Activated T-helper 2 cell treated with anti-CD3 and anti-CD28 coated beads, Interferon-gamma antibody, Interleukin-2, Interleukin-4, amounts not matched to agents 10 μg/mL and 5 μg/mL and 100 μg/mL, durations not matched to agents 14 hours and 24 hours and 36 hours (primary cell): ENCODE results near the gene METRN. TPM values are rescaled to one million over a fixed set of nuclear protein-coding genes. Genes with fewer than 3 reads are reported as not detected.
A peak's percentile ranks its signal among the peaks of the same experiment; 100 is the strongest.
"Not testable (repeated sequence)": the region's sequence is repeated elsewhere in the genome, so short reads cannot be mapped to it uniquely, and the experiment has no call there.

Source experiments
- DNase-seq: peaks from one replicate; pipeline ENCODE4 v3.0.0; 2021; ENCODE audit warnings: low spot score
- H3K27ac Mint-ChIP-seq: one replicate; pipeline ENCODE4 v1.8.0; 2021; ENCODE audit warnings: mixed read lengths
- H3K27me3 Mint-ChIP-seq: one replicate; pipeline ENCODE4 v1.8.0; 2021; ENCODE audit warnings: low read depth, mixed read lengths
- H3K36me3 Mint-ChIP-seq: one replicate; pipeline ENCODE4 v1.8.0; 2021; ENCODE audit warnings: low read depth, mixed read lengths
- H3K4me1 Mint-ChIP-seq: one replicate; pipeline ENCODE4 v1.8.0; 2021; ENCODE audit warnings: low read depth, mixed read lengths
- H3K4me3 Mint-ChIP-seq: one replicate; pipeline ENCODE4 v1.8.0; 2021; ENCODE audit warnings: low read depth, mild to moderate bottlenecking, moderate library complexity, mixed read lengths
- H3K9me3 Mint-ChIP-seq: one replicate; pipeline ENCODE4 v1.8.0; 2021; ENCODE audit warnings: mixed read lengths
- intact Hi-C: fragments of 100-400 bp; cut with micrococcal nuclease; formaldehyde crosslinking; loops from one replicate; pipeline ENCODE4 v1.15.1; 2023
- total RNA-seq: library from RNA; stranded (reverse); gene quantifications from 2 replicates; pipeline ENCODE4 v1.2.3, GENCODE V29; 2022

Gene METRN
- total RNA-seq, 1 donor from 2014 or later, result 30.0 TPM

- Mint-ChIP-seq H3K27me3 (peaks cover 15% of the 10 kb centered on the region), H3K4me3 (peak overlapping the region; percentile 91), H3K27ac (peak overlapping the region; percentile 70), H3K4me1 (peaks cover 13% of the 10 kb centered on the region)
- DNase-seq, H3K36me3 Mint-ChIP-seq, intact Hi-C loops, H3K9me3 Mint-ChIP-seq: not testable (repeated sequence)
Observed at GRCh38 chr16:691242-691641, 23.7 kb upstream of the METRN start.

- H3K4me1 Mint-ChIP-seq, result peaks cover 13% of the 10 kb centered on the region
- peaks cover 6% of the 10 kb centered on the region for H3K36me3 Mint-ChIP-seq
- no peak overlapping the region for H3K27ac Mint-ChIP-seq
- H3K4me3 Mint-ChIP-seq, result peak overlapping the region; percentile 47
- H3K9me3 Mint-ChIP-seq, result no peaks in the 10 kb centered on the region
- no peak for DNase-seq
- peaks cover 15% of the 10 kb centered on the region for H3K27me3 Mint-ChIP-seq
- intact Hi-C loops, result no loop called here
Observed at GRCh38 chr16:692356-693108, 22.4 kb upstream of the METRN start.

GRCh38 chr16:693364-693763 is 21.6 kb upstream of the METRN start:
- DNase-seq, result no peak
- Mint-ChIP-seq H3K27me3 (peaks cover 15% of the 10 kb centered on the region), H3K4me3 (peak overlapping the region; percentile 39), H3K36me3 (peaks cover 6% of the 10 kb centered on the region), H3K9me3 (no peaks in the 10 kb centered on the region), H3K27ac (no peak overlapping the region), H3K4me1 (peaks cover 13% of the 10 kb centered on the region)
- intact Hi-C loops, result no loop called here

GRCh38 chr16:693766-694165 is 21.2 kb upstream of the METRN start:
- DNase-seq, result no peak
- Mint-ChIP-seq H3K9me3 (no peaks in the 10 kb centered on the region), H3K27me3 (peaks cover 15% of the 10 kb centered on the region), H3K27ac (no peak overlapping the region), H3K36me3 (peaks cover 6% of the 10 kb centered on the region), H3K4me1 (peaks cover 13% of the 10 kb centered on the region), H3K4me3 (no peak overlapping the region)
- intact Hi-C loops, result no loop called here

- Mint-ChIP-seq H3K36me3 (peaks cover 6% of the 10 kb centered on the region), H3K9me3 (no peaks in the 10 kb centered on the region), H3K4me3 (peak overlapping the region; percentile 51), H3K4me1 (peaks cover 8% of the 10 kb centered on the region), H3K27ac (no peak overlapping the region), H3K27me3 (peaks cover 15% of the 10 kb centered on the region)
- intact Hi-C loops, result no loop called here
- DNase-seq, result no peak
Observed at GRCh38 chr16:694187-694862, 20.6 kb upstream of the METRN start.

- no peak overlapping the region for H3K27ac Mint-ChIP-seq
- peaks cover 15% of the 10 kb centered on the region for H3K27me3 Mint-ChIP-seq
- H3K36me3 Mint-ChIP-seq, result peaks cover 6% of the 10 kb centered on the region
- H3K4me1 Mint-ChIP-seq, result peaks cover 6% of the 10 kb centered on the region
- H3K9me3 Mint-ChIP-seq, result no peaks in the 10 kb centered on the region
- intact Hi-C loops, result no loop called here
- DNase-seq, result no peak
- no peak overlapping the region for H3K4me3 Mint-ChIP-seq
Observed at GRCh38 chr16:694863-695354, 20.0 kb upstream of the METRN start.

- peaks cover 3% of the 10 kb centered on the region for H3K36me3 Mint-ChIP-seq
- peaks cover 6% of the 10 kb centered on the region for H3K4me1 Mint-ChIP-seq
- peak; percentile 67 for DNase-seq
- H3K4me3 Mint-ChIP-seq, result peak overlapping the region; percentile 76
- peak overlapping the region; percentile 46 for H3K27ac Mint-ChIP-seq
- H3K9me3 Mint-ChIP-seq, result no peaks in the 10 kb centered on the region
- peaks cover 15% of the 10 kb centered on the region for H3K27me3 Mint-ChIP-seq
- intact Hi-C loops, result no loop called here
Observed at GRCh38 chr16:695355-696089, 19.4 kb upstream of the METRN start.

- H3K27ac Mint-ChIP-seq, result no peak overlapping the region
- no peak for DNase-seq
Observed at GRCh38 chr16:698911-699671, 15.8 kb upstream of the METRN start.

GRCh38 chr16:700684-701584 is 14.0 kb upstream of the METRN start:
- intact Hi-C loops, result no loop called here
- Mint-ChIP-seq H3K9me3 (no peaks in the 10 kb centered on the region), H3K36me3 (no peaks in the 10 kb centered on the region), H3K27me3 (peaks cover 13% of the 10 kb centered on the region), H3K27ac (no peak overlapping the region), H3K4me3 (no peak overlapping the region), H3K4me1 (no peaks in the 10 kb centered on the region)
- peak; percentile 38 for DNase-seq

More at GRCh38 chr16:698911-699671, 15.8 kb upstream of the METRN start:
- H3K4me3 Mint-ChIP-seq, result no peak overlapping the region
- intact Hi-C loops, result no loop called here
- no peaks in the 10 kb centered on the region for H3K9me3 Mint-ChIP-seq
- H3K4me1 Mint-ChIP-seq, result peaks cover 6% of the 10 kb centered on the region
- peaks cover 13% of the 10 kb centered on the region for H3K27me3 Mint-ChIP-seq
- H3K36me3 Mint-ChIP-seq, result no peaks in the 10 kb centered on the region

- Mint-ChIP-seq H3K36me3 (no peaks in the 10 kb centered on the region), H3K27ac (no peak overlapping the region), H3K27me3 (peaks cover 22% of the 10 kb centered on the region), H3K4me1 (no peaks in the 10 kb centered on the region), H3K9me3 (no peaks in the 10 kb centered on the region), H3K4me3 (no peak overlapping the region)
- intact Hi-C loops, result no loop called here
- DNase-seq, result no peak
Observed at GRCh38 chr16:702341-702740, 12.6 kb upstream of the METRN start.

- intact Hi-C loops, result no loop called here
- DNase-seq, result no peak
- Mint-ChIP-seq H3K27ac (no peak overlapping the region), H3K4me3 (no peak overlapping the region), H3K36me3 (no peaks in the 10 kb centered on the region), H3K9me3 (no peaks in the 10 kb centered on the region), H3K27me3 (peaks cover 30% of the 10 kb centered on the region), H3K4me1 (no peaks in the 10 kb centered on the region)
Observed at GRCh38 chr16:703406-703805, 11.5 kb upstream of the METRN start.
